HG02840 (cell line): Measurements from ENCODE around the gene EHD4.

Source experiments
- ATAC-seq: cut with Tn5 transposase; IDR thresholded peaks from one replicate; pipeline ENCODE4 v1.9.1; 2021; ENCODE audit warnings: mild to moderate bottlenecking, moderate library complexity, moderate number of reproducible peaks; ENCODE audit not compliant: unreplicated experiment, low FRiP score

EHD4 gene

GRCh38 chr15:41900526-41901380, 71.6 kb downstream of the EHD4 start:
- ATAC-seq: no peak

GRCh38 chr15:41899854-41900442, 72.4 kb downstream of the EHD4 start:
- no peak for ATAC-seq

GRCh38 chr15:41897363-41897799, 75.0 kb downstream of the EHD4 start:
- no peak for ATAC-seq

GRCh38 chr15:41896566-41896965, 75.8 kb downstream of the EHD4 start:
- no peak for ATAC-seq

- ATAC-seq: no peak
Observed at GRCh38 chr15:41895957-41896356, 76.4 kb downstream of the EHD4 start.

- ATAC-seq: no peak
Observed at GRCh38 chr15:41895491-41895890, 76.9 kb downstream of the EHD4 start.

- peak; percentile 50 for ATAC-seq
Observed at GRCh38 chr15:41894791-41895463, 77.4 kb downstream of the EHD4 start.

GRCh38 chr15:41894251-41894790, 78.0 kb downstream of the EHD4 start:
- no peak for ATAC-seq

- no peak for ATAC-seq
Observed at GRCh38 chr15:41893422-41894250, 78.7 kb downstream of the EHD4 start, which contains the start of gene SPTBN5. Gene SPTBN5, minus strand, starts transcription at chr15:41894053. Its CDS starts 556 bp downstream, at chr15:41893497.

- no peak for ATAC-seq
Observed at GRCh38 chr15:41892621-41893421, 79.5 kb downstream of the EHD4 start.

- no peak for ATAC-seq
Observed at GRCh38 chr15:41891946-41892345, 80.4 kb downstream of the EHD4 start.

- no peak for ATAC-seq
Observed at GRCh38 chr15:41891226-41891625, 81.1 kb downstream of the EHD4 start.

- ATAC-seq: no peak
Observed at GRCh38 chr15:41890050-41890690, 82.2 kb downstream of the EHD4 start.

GRCh38 chr15:41888662-41889253, 83.6 kb downstream of the EHD4 start:
- ATAC-seq: no peak

- ATAC-seq: no peak
Observed at GRCh38 chr15:41887893-41888292, 84.5 kb downstream of the EHD4 start.

- no peak for ATAC-seq
Observed at GRCh38 chr15:41887161-41887560, 85.2 kb downstream of the EHD4 start.

- ATAC-seq: no peak
Observed at GRCh38 chr15:41886741-41887140, 85.6 kb downstream of the EHD4 start.

- no peak for ATAC-seq
Observed at GRCh38 chr15:41885841-41886240, 86.5 kb downstream of the EHD4 start.
